Measurements from ENCODE around the gene LCA5L.
"Not testable (repeated sequence)": the region's sequence is repeated elsewhere in the genome, so short reads cannot be mapped to it uniquely, and the experiment has no call there.

The LCA5L gene

DNA sequence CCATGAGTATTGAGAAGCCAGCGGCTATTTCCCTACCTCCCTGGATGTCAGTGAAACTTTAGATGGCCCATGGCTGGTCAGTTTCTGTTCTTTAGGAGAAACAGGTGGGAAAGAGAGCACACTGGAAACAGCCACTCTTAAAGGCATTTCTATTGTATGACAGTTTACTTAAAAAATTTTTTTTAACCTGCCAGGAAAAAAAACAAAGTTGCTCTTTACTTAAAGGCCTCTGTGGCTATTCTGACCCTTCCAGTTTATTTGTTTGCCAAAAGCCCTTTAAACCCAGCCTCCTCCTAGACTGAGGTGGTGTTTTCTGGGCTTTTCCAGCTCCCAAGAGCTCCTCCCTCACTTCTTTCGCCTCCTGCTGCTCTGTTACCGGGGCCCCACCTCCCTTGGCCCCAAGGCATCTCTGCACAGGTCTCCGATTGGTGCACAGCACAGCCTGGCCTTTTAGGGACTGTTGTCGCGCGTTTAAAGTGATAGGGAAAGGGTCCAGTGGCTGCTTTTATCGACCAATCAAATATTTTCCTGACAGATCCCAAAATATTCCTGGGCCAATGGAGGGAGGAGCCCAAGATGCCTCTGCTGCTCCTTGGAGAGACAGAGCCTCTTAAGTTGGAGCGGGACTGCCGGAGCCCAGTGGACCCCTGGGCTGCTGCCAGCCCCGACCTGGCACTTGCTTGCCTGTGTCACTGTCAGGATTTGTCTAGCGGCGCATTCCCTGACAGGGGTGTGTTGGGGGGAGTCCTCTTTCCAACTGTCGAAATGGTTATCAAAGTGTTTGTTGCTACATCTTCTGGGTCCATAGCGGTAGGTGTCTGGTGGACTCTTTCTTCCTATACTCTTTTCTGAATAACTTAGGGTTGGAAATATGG, 6.0 kb upstream of the LCA5L start, which contains the start of gene SH3BGR:
Gene SH3BGR (plus strand): TSS at position 639 of the 875 bp plus-strand sequence. CDS start 127 bp downstream, at position 766.
- DNase-seq (ENCODE audit: low read depth) = no peak

DNA sequence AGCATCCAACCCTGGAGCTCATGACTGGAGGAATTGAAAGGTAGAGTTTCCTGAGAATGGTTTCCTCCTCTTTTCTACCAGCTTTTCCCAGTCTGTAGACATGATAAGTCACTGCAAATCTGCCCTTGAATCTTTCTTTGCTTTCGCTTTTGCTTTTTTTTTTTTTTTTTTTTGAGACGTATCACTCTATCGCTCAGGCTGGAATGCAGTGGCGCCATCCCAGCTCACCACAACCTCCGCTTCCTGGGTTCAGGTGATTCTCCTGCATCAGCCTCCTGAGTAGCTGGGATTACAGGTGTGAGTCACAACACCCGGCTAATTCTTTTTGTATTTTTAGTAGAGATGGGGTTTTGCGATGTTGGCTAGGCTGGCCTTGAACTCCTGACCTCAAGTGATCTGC, 1.7 kb upstream of the LCA5L start:
- DNase-seq (ENCODE audit: low read depth) = no peak

GRCh38 chr21:39444421-39445180, 977 bp downstream of the LCA5L start:
- DNase-seq (ENCODE audit: low read depth) = no peak

DNA sequence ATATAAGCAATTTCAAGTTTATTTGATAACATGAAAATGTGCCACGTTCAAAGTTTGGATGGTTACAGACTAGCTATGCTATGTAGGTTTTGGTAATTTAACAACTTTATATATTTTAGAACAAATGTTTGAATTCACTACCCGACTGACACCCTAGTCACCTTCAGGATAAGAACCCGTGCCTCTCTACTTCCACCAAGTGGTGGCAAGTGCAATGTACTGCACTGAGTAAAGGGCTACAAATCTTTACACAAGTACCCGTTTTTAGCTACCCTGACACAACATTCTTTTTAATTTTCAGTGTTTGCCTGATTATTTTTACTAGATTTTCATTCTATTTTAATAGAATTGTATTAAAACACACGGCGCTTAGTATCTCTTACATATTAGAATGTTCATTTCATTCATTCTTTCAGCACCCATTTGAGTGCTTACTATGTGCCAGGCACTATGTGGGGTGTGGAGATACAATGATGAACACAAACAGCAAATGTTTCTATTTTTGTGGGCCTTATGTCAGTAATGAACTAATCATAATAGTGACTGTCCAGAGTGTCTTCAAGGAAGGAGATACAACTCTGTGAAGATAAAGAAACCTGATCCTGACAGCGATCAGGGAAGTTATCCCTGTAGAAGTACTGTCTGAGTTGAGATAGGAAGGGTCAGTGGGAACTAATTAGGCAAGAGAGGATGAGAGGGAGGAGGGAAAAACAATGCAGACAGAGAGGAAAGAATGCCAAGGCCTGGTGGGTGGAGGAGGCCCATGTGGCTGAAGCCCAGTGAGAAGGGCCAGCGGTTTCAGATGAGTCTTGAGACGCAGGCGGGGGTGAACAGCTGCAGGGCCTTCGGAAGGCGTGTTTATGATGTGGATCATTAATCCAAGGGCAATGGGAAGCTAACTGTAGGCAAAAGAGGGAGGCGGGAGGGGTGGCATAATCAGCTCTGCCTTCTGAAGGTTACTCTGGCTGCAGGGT, 3.8 kb downstream of the LCA5L start:
- DNase-seq (ENCODE audit: low read depth) = no peak

DNA sequence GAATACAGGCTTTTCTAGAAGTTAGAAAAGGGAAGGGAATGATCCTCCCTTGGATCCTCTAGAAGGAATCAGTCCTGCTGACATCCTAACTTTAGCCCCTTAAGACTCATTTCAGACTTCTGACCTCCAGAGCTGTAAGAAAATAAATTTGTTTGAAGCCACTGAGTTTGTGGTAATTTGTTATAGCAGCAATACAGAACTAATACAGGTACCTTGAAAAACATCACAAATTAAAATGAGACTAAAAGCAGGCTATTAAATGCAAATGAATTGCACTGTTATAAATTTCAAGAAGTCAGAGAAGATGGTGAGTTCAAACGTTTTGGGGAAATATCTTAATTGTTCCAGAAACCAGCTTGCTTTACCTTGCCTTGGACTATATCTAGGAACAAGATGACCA, 6.3 kb downstream of the LCA5L start:
- DNase-seq (ENCODE audit: low read depth) = no peak

DNA sequence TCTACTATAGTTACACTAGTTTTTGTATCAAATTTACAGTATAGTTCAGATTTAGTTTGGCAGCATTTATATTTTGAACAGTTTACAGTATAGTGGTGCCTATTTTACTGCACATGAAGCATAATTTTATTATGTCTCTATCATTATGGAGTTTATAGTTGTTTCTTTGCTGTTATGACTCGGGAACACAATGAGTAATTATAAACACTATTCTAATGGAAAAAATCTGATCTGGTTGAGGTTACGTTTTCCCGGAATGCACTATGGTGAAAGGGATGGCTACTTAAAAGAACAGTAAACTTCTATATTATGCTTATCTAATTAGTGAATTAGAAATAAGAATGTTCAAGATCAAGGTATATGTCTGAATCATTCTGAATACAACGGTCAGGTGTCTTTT, 10.6 kb downstream of the LCA5L start:
- no peak for DNase-seq (ENCODE audit: low read depth)

DNA sequence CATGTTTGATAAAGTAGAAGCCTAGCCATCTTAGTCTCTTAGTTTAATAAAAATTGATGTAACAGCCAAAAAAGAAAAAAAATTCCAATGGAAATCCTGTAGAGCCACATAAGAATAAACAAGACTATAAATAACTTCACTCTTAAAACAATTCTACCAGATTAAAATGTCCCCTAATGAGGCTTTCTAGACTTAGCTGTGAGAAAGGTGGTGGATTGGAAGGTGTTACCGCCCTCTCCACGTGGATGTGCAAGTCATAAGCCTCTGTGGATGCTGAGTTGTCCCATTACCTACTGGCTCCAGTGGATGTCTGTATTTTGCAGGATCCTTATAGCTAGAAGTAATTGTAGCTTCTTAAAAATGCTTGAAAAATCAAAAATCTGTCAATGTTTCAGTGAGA, 14.6 kb downstream of the LCA5L start:
- no peak for DNase-seq (ENCODE audit: low read depth)

- DNase-seq (ENCODE audit: low read depth) = no peak
These were observed 15.1 kb downstream of the LCA5L start for GRCh38 chr21:39430457-39430856.

GRCh38 chr21:39430016-39430415, 15.6 kb downstream of the LCA5L start:
- DNase-seq (ENCODE audit: low read depth) = no peak

DNA sequence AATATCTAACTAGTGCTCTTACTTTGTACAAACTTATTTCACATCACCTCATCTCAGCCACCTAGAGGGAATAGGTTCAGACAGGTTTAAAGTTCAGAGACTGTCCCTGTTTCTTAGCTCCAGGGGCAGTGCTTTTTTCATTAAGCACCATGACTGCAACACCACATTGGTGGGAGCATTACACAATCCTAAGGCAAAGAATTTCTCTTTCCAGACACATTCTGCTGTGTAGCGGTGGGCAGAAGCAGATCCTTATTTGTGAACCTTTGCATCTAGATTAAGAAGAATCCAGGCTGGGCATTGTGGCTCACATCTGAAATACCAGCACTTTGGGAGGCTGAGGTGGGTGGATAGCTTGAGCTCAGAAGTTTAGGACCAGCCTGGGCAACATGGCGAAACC, 16.1 kb downstream of the LCA5L start:
- DNase-seq (ENCODE audit: low read depth) = no peak

- no peak for DNase-seq (ENCODE audit: low read depth)
These were observed 22.9 kb downstream of the LCA5L start for GRCh38 chr21:39422527-39423241.

- DNase-seq (ENCODE audit: low read depth) = not testable (repeated sequence)
These were observed 26.4 kb downstream of the LCA5L start for GRCh38 chr21:39419204-39419603.

- no peak for DNase-seq (ENCODE audit: low read depth)
These were observed 39.5 kb downstream of the LCA5L start for GRCh38 chr21:39406065-39406464.

DNA sequence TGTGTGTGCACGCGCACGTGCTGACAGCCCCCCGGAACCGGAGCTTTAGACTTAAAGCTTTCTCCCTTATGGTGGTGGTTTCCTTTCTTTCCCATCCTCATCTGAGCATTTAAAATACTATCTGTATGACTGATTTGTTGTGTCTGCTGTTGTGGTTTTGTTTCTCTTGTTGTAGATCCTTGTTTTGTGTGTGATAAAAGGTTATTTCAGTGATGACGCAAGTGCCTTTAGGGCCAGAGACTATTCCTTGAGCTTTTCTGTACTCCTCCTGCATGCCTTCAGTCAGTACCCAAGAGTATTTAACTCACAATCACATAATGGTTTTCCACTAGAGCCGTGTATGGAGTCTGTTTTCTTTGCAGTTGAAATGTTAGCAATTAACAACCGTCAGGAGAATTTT, 45.4 kb downstream of the LCA5L start:
- DNase-seq (ENCODE audit: low read depth) = no peak

- DNase-seq (ENCODE audit: low read depth) = no peak
These were observed 47.8 kb downstream of the LCA5L start for GRCh38 chr21:39397646-39398385.

DNA sequence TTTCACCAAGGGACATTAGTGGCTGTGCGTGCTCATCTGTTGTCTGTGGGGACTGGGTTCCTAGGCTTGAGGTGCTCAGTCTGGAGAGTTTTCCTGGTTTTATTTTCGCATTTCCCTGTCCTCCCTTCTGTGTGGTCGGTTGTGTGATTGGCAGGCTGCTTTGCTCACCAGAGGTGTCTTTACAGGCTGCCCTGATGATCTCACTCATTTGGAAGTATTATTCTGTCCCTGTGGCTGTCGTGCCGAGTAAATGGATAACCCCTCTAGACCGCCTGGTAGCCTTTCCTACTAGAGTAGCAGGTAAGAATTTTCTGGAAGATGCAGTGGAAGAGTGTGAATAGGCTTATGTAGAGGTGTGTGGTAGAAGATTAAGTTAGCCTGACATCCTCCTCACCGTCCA, 52.6 kb downstream of the LCA5L start:
- DNase-seq (ENCODE audit: low read depth) = no peak

DNA sequence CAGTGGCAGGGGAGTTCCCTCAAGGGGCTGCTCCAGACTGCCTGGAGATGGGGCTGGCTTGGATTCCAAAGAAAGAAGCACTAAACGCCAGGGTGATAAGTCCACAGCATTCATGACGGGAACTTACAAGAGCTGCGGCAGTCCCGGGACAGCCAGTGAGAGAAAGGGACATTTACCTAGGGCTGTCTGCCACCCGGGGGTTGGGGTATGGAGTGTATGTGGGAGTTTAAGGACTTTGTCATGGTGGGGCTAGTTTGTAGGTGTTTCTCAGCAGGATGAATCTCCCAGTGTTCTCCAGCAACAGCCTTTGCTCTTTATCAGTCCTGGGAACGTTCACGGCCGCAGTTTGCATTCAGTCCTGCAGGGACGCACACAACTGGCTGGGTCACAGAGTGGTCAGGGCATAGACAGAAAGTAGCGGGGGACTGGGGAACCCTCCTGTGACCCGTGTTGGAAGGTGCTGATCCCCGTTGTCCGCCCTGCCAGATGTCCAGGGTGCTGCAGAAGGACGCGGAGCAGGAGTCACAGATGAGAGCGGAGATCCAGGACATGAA, 55.3 kb downstream of the LCA5L start:
- no peak for DNase-seq (ENCODE audit: low read depth)

GRCh38 chr21:39388811-39389155, 56.8 kb downstream of the LCA5L start:
- no peak for DNase-seq (ENCODE audit: low read depth)

- DNase-seq (ENCODE audit: low read depth) = peak; percentile 86
These were observed 57.4 kb downstream of the LCA5L start for GRCh38 chr21:39388038-39388810.
